T-helper 17 cell (primary cell): ENCODE measurements around the gene TIPRL. TPM values are rescaled to one million over a fixed set of nuclear protein-coding genes. Genes with fewer than 3 reads are reported as not detected.
A peak's percentile ranks its signal among the peaks of the same experiment; 100 is the strongest.
"Not testable (repeated sequence)": the region's sequence is repeated elsewhere in the genome, so short reads cannot be mapped to it uniquely, and the experiment has no call there.

Source experiments
- ATAC-seq: fragments of 150-1000 bp; cut with Tn5 transposase; 2 replicates; pipeline ENCODE4 v1.10.0; 2021; ENCODE audit warnings: mild to moderate bottlenecking, moderate library complexity
- DNase-seq, 3 donors: peaks; one replicate each; pipeline versions ENCODE4 v3.0.0 to v3.0.0-alpha.2; 2020 to 2021
- H3K9me3 ChIP-seq: one replicate; pipeline ENCODE4 v1.7.0; 2013; ENCODE audit warnings: low read length, mild to moderate bottlenecking; ENCODE audit not compliant: control insufficient read depth, poor library complexity, severe bottlenecking
- H3K27ac Mint-ChIP-seq: one replicate; pipeline ENCODE4 v1.8.0; 2022; ENCODE audit warnings: mild to moderate bottlenecking, moderate library complexity, mixed read lengths
- H3K27me3 Mint-ChIP-seq: one replicate; pipeline ENCODE4 v1.8.0; 2022; ENCODE audit warnings: mixed read lengths
- H3K36me3 Mint-ChIP-seq: one replicate; pipeline ENCODE4 v1.8.0; 2022; ENCODE audit warnings: low read depth, mixed read lengths
- H3K4me1 Mint-ChIP-seq: one replicate; pipeline ENCODE4 v1.8.0; 2022; ENCODE audit warnings: mild to moderate bottlenecking, mixed read lengths
- H3K4me3 Mint-ChIP-seq: one replicate; pipeline ENCODE4 v1.8.0; 2022; ENCODE audit warnings: mild to moderate bottlenecking, moderate library complexity, mixed read lengths
- total RNA-seq, 4 donors: library from RNA in 2 of 4; stranded (reverse) in 2 of 4; gene quantifications; one replicate each; pipeline ENCODE4 v1.2.3 and lab custom pipeline; 2022 to 2026

The TIPRL gene
- total RNA-seq, 2 donors from 2014 or later = 17.5 to 22.6 TPM

- Mint-ChIP-seq H3K27ac (no peak overlapping the region), H3K4me1 (no peaks in the 10 kb centered on the region), H3K36me3 (peaks cover 4% of the 10 kb centered on the region), H3K4me3 (no peak overlapping the region), H3K27me3 (peaks cover 32% of the 10 kb centered on the region)
- DNase-seq = no peak
- ATAC-seq = no peak
- no peaks in the 10 kb centered on the region for H3K9me3 ChIP-seq
Measured at GRCh38 chr1:168167806-168168205, 11.0 kb upstream of the TIPRL start.

GRCh38 chr1:168170564-168171508, 7.9 kb upstream of the TIPRL start:
- H3K4me3 Mint-ChIP-seq = no peak overlapping the region
- H3K4me1 Mint-ChIP-seq = no peaks in the 10 kb centered on the region
- H3K27ac Mint-ChIP-seq = no peak overlapping the region
- DNase-seq (no peak), ATAC-seq (no peak)
- peaks cover 3% of the 10 kb centered on the region for H3K36me3 Mint-ChIP-seq
- no peaks in the 10 kb centered on the region for H3K9me3 ChIP-seq
- H3K27me3 Mint-ChIP-seq = peaks cover 39% of the 10 kb centered on the region

GRCh38 chr1:168172250-168172915, 6.4 kb upstream of the TIPRL start:
- Mint-ChIP-seq H3K4me3 (no peak overlapping the region), H3K36me3 (peaks cover 3% of the 10 kb centered on the region)
- ATAC-seq = no peak

GRCh38 chr1:168178227-168178637, 530 bp upstream of the TIPRL start:
- H3K4me1 Mint-ChIP-seq = peaks cover 3% of the 10 kb centered on the region
- peaks cover 3% of the 10 kb centered on the region for H3K36me3 Mint-ChIP-seq
- no peak overlapping the region for H3K4me3 Mint-ChIP-seq
- H3K27ac Mint-ChIP-seq = no peak overlapping the region
- ATAC-seq (no peak), DNase-seq (no peak)
- H3K27me3 Mint-ChIP-seq = peaks cover 14% of the 10 kb centered on the region
- no peaks in the 10 kb centered on the region for H3K9me3 ChIP-seq

More at GRCh38 chr1:168172250-168172915, 6.4 kb upstream of the TIPRL start:
- no peak for DNase-seq
- Mint-ChIP-seq H3K4me1 (no peaks in the 10 kb centered on the region), H3K27ac (no peak overlapping the region), H3K27me3 (peaks cover 36% of the 10 kb centered on the region)
- no peaks in the 10 kb centered on the region for H3K9me3 ChIP-seq

- no peaks in the 10 kb centered on the region for H3K9me3 ChIP-seq
- DNase-seq (no peak), ATAC-seq (no peak)
- Mint-ChIP-seq H3K4me3 (no peak overlapping the region), H3K27ac (no peak overlapping the region), H3K27me3 (peaks cover 7% of the 10 kb centered on the region), H3K4me1 (peaks cover 3% of the 10 kb centered on the region), H3K36me3 (peaks cover 3% of the 10 kb centered on the region)
Measured at GRCh38 chr1:168179438-168180147, 831 bp downstream of the TIPRL start.

- Mint-ChIP-seq H3K27ac (no peak overlapping the region), H3K4me3 (no peak overlapping the region), H3K4me1 (peaks cover 3% of the 10 kb centered on the region), H3K27me3 (peaks cover 1% of the 10 kb centered on the region), H3K36me3 (no peaks in the 10 kb centered on the region)
- ATAC-seq = no peak
- H3K9me3 ChIP-seq = no peaks in the 10 kb centered on the region
- DNase-seq = no peak
Measured at GRCh38 chr1:168180148-168180524, 1.4 kb downstream of the TIPRL start.

- not testable (repeated sequence) for H3K9me3 ChIP-seq, H3K36me3 Mint-ChIP-seq, DNase-seq, H3K27ac Mint-ChIP-seq, H3K27me3 Mint-ChIP-seq, ATAC-seq, H3K4me3 Mint-ChIP-seq, H3K4me1 Mint-ChIP-seq
Measured at GRCh38 chr1:168181063-168181720, 2.4 kb downstream of the TIPRL start.

GRCh38 chr1:168187177-168187576, 8.4 kb downstream of the TIPRL start:
- DNase-seq (no peak), ATAC-seq (no peak)
- no peaks in the 10 kb centered on the region for H3K9me3 ChIP-seq
- Mint-ChIP-seq H3K4me1 (peaks cover 3% of the 10 kb centered on the region), H3K4me3 (no peak overlapping the region), H3K27me3 (no peaks in the 10 kb centered on the region), H3K27ac (peak overlapping the region; percentile 2), H3K36me3 (no peaks in the 10 kb centered on the region)

GRCh38 chr1:168190403-168190802, 11.6 kb downstream of the TIPRL start:
- no peaks in the 10 kb centered on the region for H3K27me3 Mint-ChIP-seq
- H3K9me3 ChIP-seq = no peaks in the 10 kb centered on the region
- no peak overlapping the region for H3K4me3 Mint-ChIP-seq
- peaks cover 3% of the 10 kb centered on the region for H3K36me3 Mint-ChIP-seq
- DNase-seq (no peak), ATAC-seq (no peak)
- no peak overlapping the region for H3K27ac Mint-ChIP-seq
- H3K4me1 Mint-ChIP-seq = peaks cover 5% of the 10 kb centered on the region

- no peaks in the 10 kb centered on the region for H3K27me3 Mint-ChIP-seq
- peaks cover 6% of the 10 kb centered on the region for H3K4me1 Mint-ChIP-seq
- ATAC-seq (no peak), DNase-seq (no peak)
- no peaks in the 10 kb centered on the region for H3K9me3 ChIP-seq
- no peak overlapping the region for H3K4me3 Mint-ChIP-seq
- peaks cover 7% of the 10 kb centered on the region for H3K36me3 Mint-ChIP-seq
- H3K27ac Mint-ChIP-seq = peak overlapping the region; percentile 9
Measured at GRCh38 chr1:168195199-168196135, 16.7 kb downstream of the TIPRL start.

GRCh38 chr1:168199056-168199455, 20.3 kb downstream of the TIPRL start:
- Mint-ChIP-seq H3K4me3 (no peak overlapping the region), H3K36me3 (peaks cover 9% of the 10 kb centered on the region), H3K27me3 (no peaks in the 10 kb centered on the region), H3K4me1 (peaks cover 6% of the 10 kb centered on the region), H3K27ac (no peak overlapping the region)
- no peak for DNase-seq
- ATAC-seq = no peak
- H3K9me3 ChIP-seq = no peaks in the 10 kb centered on the region
